ENCODE results near the gene IFRD1. TPM values are rescaled to one million over a fixed set of nuclear protein-coding genes. Genes with fewer than 3 reads are reported as not detected.
A peak's percentile ranks its signal among the peaks of the same experiment; 100 is the strongest.
"Not testable (repeated sequence)": the region's sequence is repeated elsewhere in the genome, so short reads cannot be mapped to it uniquely, and the experiment has no call there.

IFRD1 gene
- polyA plus RNA-seq, 12 donors: 24.0 to 41.8 (median 32.6) TPM; not detected in 1

DNA sequence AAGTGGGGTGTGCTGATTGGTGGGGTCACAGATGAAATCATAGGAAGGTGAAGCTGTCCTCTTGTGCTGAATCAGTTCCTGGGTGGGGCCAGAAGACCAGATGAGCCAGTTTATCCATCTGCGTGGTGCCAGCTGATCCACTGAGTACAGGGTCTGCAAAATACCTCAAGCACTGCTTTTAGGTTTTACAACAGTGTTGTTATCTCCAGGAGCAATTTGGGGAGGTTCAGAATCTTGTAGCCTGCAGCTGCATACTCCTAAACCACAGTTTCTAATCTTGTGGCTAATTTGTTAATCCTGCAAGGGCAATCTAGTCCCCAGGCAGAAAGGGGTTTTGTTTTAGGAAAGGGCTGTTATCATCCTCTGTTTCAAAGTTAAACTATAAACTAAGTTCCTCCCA lies 17.0 kb upstream of the IFRD1 start:
- no peak for DNase-seq

DNA sequence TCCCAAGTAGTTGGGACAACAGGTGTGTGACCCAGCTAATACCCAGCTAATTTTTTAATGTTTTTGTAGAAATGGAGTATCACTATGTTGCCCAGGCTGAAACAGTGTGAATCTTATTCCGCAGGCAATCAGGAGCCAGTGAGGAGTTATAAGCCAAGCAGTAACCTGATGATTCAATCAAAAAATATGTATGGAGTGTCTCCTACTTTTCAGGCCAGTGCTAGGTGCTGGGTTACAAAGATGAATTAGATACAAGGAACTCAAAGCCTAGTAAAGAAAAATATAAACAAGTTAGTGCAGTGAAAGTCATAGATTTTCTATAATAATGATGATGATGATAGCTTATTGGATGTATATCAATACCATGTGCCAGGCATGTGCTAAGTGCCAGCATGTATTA lies 13.2 kb upstream of the IFRD1 start:
- DNase-seq: no peak

DNA sequence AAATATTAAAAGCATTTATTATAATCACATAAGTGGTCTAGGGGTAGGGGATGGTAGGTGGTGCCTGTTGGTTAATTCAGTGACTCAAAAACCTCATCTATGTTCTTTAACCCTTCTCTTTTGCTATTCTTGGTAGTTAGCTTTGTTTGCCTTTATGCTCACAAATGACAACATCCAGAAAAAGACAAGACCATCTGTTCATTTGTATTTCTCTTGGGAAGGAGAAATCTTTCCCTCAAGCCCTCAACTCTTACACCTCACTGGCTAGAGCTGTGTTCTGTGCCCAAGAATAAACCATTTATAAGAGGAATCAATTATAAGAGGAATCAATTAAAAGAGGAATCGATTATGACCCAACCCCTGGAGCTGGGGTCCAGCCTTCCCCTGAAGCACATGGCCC lies 10.8 kb upstream of the IFRD1 start:
- DNase-seq: no peak

DNA sequence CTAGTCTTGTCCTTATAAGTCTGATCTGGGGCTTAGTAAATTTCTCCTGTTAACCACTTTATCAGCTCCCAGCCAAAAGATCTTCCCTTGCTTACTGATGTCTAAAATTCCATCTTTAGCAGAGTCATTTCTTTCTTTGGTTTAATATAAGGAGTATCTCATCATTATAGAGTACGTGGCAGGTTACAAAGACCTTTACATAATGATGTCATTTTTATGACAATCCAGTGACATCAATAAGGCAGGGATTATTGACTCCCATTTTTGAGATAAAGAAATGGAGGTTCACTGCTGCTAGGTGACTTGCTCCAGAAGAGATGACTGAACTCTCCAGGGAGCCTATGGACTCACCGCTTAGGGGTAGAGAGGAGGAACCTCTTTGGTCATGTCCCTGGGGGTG lies 8.1 kb upstream of the IFRD1 start:
- DNase-seq: no peak

DNA sequence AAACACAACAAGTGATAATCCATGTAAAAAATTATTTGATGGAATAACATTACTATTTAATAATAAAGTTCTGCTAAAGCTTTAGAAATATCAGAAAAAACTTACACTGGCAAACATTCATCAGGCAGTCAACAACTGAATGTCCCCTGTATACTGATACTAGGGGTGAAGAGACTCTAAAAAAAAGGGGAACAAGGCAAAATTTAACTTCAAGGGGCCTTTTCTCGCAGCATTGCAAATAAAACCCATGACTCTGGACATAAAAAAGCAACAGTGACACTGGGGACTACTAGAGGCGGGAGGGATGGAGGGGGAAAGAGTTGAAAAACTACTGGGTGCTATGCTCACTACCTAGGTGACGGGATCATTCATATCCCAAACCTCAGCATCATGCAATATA lies 5.8 kb upstream of the IFRD1 start:
- DNase-seq: no peak

DNA sequence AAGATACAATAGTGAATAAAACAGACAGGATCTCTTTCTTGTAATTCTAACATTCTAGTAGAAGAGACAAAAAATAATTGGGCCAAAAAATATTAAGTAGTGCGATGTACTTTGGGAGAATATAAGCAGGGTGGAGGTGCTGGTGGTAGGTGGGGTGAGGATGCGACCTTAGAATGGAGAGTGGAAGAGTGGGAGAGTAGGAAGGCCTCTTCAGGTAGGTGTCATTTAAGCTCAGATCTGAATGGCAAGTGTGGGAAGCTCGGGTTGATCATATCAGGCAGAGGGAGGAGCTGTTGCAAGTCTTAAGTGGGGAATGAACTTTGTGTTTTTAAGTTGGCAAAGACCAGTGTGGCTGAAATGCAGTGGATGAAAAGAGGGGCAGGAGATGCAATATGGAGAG lies 3.8 kb upstream of the IFRD1 start:
- DNase-seq: no peak

DNA sequence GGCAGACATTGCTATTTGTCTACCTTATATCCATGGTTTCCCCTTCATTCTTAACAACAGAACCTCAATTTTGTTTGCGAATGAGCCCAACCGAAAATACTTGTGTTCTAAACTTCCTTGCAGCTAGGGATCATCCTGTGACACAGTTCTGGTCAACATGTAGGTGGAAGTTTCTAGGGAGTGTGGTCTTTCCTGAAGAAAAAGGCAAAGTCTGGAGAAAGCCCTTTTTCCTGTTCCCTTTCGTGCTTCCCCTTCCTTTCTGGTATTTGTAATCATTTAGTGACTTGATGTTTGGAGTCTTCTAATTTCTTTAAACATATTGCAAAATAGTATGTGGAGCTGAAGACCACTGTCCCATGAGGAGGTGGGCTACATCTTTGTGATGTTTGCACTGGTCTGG lies 2.9 kb upstream of the IFRD1 start:
- no peak for DNase-seq

DNA sequence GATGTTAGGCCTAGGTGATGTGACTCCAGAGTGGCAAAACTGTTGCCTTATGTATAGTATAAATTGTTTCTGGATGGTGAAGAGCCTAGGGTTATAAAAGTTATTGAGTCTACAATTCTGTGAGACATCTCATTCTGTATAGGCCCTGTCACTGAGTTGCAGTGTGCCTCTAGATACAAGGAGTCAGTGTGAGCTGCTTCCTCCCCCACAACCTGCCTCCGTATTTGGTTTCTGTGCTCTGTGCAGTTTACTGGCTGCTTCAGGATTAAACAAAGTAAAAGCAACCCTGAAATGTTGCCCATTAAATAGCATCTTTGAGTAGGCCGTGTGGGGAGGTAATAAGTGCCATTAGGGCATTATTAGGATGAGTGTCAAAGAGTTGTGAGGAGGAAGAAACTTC lies 1.9 kb upstream of the IFRD1 start:
- no peak for DNase-seq

DNA sequence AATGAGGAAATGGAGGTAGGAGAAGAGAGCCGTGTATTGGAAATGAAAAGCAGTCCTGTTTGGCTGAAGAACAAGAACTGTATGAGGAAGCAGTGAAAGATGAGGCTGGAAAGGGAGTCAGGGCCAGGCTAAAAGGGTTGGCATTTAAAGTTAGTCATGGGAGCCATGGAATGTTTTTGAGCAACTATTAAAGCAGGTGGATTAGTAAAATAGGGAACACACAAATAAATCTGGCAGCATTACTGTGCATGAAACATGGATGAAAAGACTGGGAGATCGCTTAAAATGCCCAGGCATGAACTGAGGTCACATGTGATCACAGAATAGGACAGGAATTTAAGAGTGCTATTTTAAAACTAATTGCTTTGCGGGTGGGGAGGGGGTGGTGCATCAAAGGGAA lies 1.4 kb upstream of the IFRD1 start:
- DNase-seq: peak; percentile 5

DNA sequence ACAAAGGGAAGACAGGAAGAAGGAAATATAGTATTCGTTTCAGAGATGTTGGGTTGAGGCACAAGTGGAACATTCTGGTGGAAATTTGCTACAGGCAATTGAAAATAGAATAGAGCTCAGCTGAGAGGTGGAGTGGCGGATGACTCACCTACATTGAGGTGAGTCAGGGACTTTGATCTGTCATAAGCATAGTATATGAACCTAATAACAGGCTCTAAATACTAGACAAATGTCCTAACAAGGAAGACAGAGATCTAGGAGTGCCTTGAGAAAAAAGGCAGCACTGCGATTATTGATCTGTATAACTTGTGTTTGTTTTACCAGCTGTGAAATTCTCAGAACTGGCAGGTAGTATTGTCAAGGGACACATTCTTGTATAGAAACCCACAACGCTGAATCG lies 907 bp upstream of the IFRD1 start:
- peak; percentile 16 for DNase-seq

DNA sequence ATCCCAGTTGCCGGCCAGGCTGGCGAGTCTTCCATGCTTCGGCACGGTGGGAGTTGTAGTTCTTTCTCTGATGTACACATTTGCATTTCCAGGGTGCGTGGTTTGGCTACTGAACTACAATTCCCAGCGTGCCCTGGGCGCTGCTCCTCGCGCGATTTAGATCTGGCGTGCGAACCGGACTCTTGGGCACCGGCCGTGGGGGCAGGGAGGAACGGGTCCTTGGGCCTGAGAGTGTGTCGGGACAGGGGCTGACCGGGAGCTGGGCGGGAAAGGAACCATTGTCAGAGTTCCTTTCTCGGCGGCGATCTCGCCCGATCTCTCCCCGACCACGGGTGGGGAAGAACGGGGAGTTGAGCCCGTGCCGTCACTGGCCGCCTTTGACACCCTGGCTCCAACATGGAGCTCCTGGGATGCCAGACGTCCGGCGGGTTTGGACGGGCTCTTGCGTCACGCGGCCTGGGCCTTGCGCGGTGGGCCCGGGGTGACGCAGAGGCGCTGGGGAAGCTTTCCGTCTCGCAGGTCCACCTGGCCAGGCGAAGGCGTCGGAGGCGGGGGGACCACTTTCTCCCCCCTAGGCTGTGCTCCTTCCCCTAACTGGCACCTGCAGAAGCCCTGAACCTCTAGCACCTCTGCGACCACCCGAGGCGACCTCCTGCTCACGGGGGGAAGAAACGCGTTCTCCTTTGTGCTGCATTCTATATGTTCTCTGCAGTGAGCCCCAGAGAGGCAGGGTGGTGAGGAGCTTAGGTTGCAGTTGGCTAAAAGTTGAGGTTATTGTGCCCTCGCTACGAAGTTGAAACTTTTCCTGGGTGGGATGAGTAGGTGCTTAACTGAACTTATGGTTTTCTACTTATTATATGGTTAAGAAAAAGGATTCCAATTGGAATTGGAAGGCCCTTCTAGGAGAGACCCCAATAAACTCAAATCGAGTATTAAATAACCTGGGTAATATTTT lies 824 bp downstream of the IFRD1 start:
- DNase-seq: peak; percentile 98

DNA sequence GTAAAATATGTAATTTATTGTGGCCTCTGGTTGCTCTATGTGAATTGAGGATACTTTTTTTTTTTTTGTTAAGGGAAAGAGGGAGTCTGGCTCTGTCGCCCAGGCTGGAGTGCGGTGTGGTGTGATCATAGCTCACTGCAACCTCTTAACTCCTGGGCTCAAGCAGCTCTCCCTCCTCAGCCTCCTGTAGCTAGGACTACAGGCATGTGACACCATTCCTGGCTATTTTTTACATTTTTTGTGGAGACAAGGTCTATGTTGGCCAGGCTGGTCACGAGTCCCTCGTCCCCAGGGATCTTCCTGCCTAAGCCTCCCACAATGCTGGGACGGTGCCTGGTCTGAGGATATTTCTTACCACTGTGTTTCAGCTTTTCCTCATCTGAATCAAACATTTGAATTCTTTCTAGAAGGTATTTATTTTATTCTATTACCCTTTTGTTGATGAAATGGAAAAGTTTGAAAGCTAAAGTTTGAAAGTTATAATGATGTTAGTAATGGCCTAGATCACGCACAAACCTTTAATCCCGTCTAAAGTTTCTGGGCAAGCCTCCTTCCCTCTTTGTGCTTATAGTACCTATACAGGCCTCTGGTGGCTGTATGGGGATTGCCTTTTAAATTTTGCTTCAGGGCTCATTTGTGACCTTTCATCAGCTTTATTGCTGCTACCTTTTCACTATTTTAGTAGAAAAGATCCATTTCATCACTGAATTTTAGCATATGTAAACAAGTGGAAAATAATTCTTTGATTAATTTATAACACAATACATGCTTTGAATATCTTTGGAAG lies 2.0 kb downstream of the IFRD1 start:
- peak; percentile 25 for DNase-seq

DNA sequence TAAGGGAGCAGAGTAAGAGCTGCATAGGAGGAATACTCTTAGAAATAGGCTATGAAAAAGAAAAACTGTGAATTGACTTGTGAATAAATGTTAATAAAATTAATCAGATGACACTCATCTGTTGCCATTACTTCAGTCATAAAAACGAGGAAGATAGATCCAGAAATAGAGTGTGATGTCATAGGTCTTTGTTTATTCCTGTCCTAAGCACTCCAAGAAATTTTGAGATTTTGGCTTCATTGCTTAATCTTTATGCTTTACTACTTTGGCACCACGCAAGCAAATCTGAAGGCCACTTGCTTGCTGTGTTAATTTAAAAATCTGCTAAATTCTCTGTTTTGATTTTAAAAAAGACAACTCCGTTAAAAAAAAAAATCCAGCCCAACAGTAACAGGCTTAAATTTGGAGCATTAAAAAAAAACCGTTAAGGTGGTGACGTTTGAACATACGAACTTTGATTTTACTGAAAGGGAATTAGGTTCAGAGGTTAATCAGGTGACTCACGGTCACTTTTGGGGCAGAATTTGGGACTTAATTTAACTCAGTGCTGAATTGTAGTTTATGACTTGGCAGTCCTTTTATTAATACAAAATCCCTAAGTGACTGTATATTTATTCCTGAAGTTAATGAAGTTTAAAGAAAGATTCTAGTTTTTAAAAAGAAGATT lies 3.4 kb downstream of the IFRD1 start:
- peak; percentile 16 for DNase-seq

DNA sequence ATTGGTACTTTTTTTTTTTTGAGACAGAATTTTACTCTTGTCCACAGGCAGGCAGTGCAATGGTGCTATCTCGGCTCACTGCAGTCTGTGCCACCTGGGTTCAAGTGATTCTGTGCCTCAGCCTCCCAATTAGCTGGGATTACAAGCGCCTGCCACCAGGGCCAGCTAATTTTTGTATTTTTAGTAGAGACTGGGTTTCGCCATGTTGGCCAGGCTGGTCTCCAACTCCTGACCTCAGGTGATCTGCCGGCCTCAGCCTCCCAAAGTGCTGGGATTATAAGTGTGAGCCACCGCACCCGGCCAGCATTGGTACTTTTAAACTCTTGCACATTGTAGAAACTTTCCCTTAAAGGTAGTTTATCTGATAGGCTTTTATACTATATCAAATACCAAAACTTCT lies 3.9 kb downstream of the IFRD1 start:
- not testable (repeated sequence) for DNase-seq

DNA sequence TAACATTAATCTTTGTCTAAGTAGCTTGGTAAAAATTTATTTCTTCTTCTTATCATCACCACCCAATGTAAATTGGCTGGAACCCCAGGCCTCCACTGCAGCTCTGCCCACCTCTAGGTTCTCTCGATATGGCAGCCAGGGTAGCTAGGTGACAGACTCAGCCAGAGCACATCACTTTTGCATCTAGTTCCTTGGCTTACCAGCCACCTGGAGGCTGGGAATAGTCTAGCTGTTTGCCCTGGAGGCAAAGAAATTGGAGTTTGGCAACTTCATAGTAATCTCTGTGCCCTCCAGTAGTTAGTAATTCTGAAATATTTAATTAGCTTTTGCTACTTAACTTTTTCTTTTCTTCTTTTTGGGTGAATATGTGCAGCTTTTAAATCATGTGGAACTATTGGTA lies 9.4 kb downstream of the IFRD1 start:
- no peak for DNase-seq

DNA sequence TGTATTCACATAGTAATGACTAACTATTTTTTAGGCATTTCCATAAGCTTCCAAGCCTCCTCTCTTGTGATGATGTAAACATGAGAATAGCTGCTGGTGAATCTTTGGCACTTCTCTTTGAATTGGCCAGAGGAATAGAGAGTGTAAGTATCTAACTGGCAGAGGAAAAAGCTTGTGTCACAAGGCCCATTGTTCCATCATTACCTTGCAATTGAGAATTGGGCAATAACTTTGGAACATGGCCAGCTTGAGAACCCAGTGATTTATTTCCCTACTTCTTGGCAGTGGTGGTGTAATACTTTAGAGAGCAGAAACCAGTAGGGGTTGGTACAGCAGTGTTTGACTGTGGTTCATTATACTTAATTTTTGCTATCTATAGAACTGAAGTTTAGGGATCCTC lies 12.0 kb downstream of the IFRD1 start:
- DNase-seq: no peak

DNA sequence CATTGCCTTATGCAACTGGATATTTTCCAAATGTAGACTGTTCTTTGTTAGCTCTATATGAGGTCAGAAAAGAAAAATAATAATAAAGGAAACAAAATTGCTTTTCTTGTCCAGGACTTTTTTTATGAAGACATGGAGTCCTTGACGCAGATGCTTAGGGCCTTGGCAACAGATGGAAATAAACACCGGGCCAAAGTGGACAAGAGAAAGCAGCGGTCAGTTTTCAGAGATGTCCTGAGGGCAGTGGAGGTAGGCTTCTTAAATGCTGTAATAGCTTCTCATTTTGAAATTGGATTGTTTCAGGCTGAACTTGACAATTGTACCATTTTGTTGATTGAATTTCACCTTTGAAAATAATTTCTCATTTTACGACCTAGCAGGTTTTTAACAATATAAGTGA lies 17.6 kb downstream of the IFRD1 start:
- DNase-seq: no peak

DNA sequence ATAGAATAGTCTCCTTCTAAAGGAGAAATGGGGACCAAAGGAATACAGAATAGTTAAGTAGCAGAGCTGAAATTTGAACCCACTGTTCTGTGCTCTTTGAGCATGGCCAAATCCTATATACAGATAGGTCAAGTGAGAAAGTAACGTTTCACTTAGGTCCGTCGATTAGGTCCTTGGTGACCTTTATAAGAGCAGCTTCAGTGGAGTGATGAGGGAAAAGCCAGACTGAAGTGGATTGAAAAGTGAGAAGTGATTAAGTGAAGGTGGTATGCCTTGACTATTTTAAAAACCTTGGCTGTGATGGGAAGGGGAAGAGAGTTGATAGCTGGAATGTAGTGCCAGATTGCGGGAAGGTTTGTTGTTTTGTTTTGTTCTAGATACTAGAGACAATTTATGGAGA lies 19.9 kb downstream of the IFRD1 start:
- DNase-seq: no peak

DNA sequence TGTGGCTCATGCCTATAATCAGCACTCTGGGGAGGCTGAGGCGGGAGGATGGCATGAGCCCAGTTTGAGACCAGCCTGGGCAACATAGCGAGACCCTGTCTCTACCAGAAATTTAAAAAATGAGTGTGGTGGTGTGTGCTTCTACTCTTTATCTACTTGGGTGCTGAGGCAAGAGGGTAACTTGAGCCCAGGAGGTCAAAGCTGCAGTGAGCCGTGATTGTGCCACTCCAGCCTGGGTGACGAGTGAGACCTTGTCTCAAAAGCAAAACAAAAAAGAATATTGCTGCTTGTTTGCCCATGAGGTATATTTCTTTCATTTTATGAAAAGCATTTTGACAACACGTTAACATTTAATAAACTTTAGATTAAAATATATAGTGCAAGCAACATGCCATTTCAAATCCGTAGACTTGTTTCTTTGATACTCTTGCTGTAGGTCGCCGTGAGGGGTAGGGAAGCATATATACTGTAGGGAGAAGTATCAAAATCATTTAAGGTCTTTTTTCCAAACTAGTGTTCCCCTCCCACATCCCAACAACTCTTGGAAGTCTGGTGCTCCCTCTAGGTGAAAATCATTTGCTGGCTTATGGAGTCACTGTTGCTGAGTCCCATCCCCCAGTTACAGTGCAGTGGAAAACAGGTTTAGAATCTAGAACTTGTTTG lies 26.3 kb downstream of the IFRD1 start:
- DNase-seq: no peak

DNA sequence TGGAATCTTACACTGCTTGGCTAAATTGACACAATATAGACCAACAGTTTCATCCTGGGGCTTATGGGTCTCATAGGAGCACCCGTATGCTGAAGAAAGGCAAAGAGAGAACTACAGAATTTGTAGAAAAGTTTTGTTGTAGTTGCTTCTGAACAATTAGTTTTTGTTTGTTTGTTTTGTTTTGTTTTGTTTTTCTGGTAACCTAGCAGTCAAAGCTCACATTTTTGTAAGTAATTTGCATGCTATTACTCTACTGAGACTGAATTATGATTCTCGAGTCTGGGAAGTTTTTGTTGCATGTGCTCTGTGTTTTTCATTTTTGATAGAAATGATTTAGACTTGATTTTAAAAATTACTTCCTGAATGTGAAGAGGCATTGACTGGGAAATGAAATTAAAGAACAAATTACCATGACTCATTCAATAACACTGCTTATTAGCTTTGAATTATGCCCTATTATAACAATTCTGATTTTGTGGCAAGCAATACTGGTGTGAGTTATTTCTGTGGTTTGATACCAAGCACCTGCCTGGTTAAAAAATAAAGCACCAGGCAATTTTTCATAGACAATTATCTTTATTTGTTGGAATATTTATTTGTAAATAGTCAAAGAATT lies 31.0 kb downstream of the IFRD1 start:
- DNase-seq: no peak

DNA sequence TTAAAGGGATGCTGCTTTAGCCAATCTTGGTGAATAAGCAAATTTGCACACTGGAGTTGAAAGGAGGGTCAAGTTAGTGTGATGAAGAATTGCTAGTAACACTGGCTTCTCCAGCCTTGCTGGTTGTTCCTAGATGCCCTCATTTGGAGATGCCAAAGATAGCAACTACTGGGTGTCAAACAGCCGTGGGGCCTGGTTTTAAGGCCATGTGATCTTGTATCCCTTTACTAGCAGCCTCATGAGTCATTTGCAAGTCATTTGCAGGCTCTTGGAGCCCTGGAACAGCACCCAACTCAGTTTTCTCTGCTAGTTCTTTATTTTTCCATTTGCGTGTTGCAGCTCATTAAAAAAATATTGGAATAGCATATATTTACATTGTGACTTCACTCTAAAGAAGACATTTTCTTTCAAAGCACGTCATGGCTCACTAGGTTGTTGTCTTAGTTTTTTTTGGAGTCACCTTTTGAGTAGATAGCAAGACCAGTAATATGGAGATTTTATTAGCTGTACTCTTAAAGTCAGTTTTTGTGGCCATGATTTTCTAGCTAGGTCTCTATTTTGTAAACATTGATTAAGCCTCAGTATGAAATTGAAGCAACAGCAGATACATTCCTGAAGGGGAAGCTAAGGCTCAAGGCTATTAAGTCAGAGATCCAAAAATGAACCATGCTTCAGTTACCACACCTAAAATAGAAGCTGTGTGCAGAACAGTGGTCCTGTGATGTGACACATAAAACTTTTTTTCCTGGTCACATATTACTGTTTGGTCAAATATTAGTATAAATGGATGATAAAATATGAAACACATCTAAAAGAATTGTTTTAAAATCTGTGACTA lies 31.8 kb downstream of the IFRD1 start:
- DNase-seq: no peak
